Glomerular visceral epithelial cell (primary cell): ENCODE measurements around the gene FASLG.
A peak's percentile ranks its signal among the peaks of the same experiment; 100 is the strongest.
"Not testable (repeated sequence)": the region's sequence is repeated elsewhere in the genome, so short reads cannot be mapped to it uniquely, and the experiment has no call there.

Experiments used
- DNase-seq: peaks from one replicate; pipeline ENCODE4 v3.0.0-alpha.2; 2016; ENCODE audit errors: extremely low spot score

FASLG gene

DNA sequence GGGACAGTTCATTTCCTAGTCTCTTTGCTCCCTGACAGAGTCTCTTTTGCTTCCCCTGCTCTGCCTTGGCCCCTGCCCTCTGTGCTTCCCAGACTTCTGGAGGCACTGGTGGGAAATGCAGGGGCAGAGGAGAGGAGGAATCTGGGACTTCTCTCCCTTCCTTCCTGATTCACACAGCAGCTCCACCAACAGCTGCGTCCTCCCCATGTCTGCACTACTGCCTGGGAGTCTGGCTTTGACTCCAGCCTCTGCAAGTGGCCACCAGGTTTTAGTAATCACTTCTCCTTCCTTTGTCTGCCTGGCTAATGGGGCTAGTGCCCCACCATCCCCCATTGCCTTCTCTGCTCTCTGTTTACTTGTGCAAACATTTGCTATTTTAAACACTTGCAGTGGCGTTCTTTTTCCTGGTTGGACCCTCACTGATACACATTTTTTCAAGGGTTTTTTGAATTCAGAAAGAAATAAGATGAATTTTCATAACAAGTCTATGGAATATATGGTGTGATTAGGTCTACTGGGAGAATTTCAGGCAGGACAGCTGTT, 21.9 kb downstream of the FASLG start:
- DNase-seq = no peak

DNA sequence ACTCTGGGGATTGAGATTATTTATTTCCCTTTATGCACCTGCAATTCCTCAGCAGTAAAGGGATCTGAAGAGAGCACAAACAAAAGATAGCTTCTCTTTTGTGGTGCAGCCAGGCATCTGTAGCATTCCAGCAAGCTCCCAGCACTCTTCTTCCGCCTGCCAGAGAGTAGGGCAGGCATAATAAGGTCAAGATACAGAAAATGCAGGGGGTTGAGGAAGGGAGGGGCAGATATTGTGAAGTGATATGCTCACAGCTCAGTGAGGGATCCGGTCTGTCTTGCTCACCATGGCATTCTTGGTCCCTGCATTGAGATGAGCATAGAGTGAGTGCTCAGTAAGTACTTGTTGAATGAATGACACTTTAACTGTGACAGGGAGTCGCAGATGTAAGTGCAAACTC, 23.9 kb downstream of the FASLG start:
- no peak for DNase-seq

DNA sequence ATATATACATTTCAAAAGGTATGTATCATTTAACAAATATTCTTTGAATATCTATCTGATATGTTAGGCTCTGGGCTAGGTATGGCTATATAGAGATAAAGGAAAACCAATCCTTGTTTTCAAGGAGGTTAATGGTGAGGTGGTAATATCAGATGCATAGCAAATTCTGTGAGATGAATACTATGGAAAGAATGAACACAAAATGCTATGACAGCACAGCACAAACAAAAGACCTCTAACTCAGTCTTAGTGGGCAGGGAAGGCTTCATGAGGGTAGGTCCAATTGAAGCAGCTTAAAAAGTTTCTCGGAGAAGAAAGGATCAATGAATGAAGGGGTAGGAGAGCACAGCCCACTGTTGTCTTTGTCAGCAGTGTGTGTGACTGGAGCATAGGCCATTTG, 27.2 kb downstream of the FASLG start:
- no peak for DNase-seq

DNA sequence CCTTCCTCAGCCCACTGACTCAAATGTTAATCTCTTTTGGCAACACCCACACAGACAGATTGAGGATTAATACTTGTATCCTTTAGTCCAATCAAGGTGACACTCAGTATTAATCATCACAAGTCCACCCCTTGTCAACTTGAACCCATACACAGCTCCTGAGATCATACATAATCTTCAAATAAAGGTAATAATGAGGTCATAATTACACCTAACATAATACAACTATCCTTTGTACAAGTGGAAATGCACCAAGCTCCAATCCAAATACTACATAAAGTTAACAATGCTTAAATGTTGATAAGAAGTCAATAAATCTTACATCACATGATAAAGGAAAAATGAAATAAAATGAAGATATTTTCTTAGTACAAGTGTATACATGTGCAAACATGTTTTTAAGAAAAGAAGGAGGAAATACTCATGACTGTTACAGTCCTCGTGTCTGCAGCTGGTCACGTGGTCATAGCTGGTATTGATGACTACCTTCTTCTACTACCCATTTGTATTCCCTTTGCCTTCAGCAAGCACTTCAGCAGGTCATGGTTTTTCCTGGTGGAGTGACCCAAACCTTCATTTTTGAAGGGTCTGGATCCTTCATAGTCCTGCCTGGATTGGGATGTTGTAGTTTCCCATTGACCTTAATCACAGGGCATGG, 29.7 kb downstream of the FASLG start:
- DNase-seq = not testable (repeated sequence)

DNA sequence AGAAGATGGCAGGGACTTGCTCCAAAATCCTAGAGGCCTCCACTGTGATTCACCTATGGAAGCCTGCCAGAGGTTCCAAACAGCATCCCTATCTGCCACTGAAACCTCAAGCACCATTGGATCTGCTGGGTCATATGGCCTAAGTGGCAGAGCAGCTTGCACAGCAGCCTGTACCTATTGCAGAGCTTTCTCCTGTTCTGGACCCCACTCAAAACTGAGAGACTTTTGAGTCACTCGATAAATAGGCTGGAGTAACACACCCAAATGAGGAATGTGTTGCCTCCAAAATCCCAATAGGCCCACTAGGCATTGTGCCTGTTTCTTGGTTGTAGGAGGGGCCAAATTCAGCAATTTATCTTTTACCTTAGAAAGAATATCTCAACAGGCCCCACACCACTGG, 32.0 kb downstream of the FASLG start:
- DNase-seq = not testable (repeated sequence)

DNA sequence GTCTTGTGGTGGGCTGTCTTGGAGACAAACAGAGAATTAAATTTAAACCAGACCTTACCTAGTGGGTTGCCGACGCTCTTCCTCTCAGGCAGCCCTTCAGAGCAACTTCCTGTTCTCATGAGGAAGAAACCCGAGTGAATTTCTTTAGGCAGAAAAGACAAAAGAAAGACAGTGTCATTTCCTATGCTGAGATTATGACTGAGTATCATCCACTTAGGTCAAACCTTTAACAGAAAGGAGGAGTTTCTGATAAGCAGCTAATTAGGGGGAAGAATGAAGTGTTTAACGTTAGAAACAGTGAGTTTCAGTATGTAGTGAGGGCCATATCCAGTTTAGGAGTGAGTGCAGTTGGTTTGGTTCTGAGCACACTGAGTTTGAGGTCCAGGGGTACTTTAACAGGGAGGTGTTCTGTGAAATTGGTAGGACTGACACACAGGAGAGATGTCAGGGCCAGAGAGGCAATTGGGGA, 38.7 kb downstream of the FASLG start:
- DNase-seq = no peak

DNA sequence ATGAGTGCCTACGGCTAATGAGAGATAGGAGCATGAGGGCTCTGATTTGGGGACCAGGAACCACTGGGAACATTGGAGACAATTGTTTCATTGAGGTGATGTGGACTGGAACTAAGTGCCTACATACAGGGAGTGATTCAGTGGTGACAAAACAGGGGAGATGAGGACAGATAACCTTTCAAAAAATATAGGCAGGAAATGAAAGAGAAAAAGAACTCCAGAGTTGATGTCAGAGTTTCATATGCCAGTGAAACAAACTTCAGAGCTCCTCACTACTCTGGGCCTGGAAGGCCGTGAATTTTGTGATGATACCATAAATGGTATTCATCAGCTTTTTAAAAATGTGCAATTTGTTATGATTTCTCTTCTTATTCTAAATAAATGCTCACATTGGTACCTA, 39.3 kb downstream of the FASLG start:
- no peak for DNase-seq

DNA sequence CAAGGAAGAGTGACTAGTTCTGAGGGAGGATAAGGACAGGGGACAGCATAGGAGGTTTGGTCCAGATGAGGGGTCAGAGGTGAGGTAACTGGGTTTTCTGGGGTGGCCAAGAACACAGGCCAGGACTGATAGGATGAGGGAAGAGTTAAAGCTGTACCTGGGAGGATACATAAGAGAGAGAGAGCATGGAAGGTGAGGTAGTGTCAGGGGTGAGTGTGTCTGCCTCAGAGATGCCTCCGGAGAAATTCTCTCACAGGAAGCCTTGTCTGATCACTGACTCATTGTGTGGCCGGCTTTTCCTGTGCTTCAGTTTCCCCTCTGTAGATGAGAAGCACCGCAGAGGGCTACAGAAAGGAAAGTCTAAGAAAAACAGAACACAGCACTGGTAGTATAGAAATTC, 40.2 kb downstream of the FASLG start:
- DNase-seq = peak; percentile 64

DNA sequence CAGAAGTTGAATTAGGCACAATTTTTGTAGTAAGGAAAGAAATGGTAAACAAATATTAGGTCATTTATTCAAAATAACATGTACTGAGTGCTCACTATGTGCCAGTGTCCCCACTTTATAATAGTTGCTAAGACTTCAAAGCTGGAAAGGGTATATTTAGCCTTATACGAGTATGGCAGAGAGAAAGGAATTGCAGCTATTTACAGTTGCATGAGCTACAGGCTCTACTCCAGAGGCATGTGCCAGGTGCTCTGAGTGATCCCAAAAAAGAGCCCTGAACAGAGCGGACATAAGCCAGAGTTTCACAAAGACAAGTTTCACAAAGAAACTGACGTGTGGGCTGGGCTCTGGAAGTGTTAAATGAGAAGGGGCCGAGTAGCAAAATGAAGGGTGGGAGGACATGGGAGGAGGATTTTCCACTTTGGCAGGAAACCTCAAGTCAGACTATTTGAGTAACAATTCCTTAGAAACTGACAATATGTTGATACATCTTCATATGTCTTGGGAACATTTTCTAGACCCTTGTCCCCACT, 40.9 kb downstream of the FASLG start:
- no peak for DNase-seq

DNA sequence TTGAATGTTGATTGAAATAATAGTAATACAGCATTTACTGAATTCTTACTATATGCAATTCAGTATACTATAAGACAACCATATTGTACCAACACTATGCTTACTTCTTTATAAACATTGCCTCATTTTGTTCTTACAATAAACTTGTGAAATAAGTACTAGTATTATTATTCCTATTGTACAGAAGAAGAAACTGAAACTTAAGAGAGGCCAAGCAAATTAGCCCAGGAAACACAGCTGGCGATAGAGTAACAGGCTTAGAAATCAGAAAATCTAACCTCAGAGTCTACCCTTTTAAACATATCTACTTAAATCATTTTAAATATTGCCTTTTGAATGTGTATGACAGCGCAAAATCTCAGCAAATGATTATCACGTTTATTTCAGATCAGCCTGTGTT, 41.7 kb downstream of the FASLG start:
- DNase-seq = no peak

DNA sequence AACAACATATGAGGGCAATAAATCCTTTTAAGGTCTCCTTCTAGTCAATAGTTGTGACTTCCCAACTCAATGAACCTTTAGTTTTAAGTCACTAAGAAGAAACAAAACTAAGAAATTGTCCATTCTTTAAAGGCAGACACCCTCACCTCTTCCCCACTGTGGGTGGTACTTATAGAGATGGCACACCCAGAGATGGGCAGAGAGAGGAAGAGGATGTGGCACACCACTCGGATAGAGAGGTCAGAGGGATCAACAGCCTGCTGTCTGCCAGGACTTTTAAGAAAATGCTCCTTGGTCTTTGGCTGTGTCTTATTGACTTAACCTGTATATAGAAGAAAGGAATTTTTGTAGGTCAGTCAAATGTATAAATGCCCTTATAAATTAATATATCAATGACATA, 45.1 kb downstream of the FASLG start:
- DNase-seq = no peak

DNA sequence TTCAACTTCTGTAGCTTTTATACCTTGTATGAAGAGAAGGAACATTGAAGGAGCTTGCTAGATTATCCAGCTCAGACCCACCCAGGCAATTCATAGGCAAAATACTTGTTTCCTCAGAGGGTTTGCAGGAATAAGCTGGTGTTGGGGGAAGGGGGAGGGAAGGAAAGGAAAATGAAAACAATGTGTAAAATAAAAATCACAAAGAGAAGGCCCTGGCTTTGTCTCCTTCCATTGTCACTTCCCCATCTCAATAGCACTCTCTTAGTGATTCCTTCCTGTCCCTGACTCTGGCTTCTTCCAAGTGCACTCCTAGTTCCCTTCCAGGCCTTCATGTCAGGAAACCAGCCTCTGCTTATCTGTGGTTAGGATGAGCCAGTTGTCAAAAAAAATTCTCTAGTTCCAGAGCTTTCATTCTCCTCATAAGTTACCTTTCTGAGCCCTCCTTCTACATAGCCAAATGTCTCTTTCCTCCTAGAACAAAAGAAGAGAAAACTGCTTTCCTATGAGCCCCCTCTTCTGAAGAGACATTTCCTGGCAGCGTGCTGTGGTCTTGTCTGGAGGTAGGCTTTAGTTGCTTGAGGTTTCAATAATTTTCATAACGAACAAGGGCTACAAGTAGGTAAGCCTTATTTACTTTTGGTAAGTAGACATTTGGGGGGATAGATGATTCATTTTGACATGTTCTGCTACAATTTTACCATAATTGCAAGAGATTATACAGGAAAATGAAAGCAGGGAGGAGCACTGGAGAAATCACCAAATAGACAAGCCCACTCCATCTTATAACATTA, 45.7 kb downstream of the FASLG start:
- DNase-seq = no peak

DNA sequence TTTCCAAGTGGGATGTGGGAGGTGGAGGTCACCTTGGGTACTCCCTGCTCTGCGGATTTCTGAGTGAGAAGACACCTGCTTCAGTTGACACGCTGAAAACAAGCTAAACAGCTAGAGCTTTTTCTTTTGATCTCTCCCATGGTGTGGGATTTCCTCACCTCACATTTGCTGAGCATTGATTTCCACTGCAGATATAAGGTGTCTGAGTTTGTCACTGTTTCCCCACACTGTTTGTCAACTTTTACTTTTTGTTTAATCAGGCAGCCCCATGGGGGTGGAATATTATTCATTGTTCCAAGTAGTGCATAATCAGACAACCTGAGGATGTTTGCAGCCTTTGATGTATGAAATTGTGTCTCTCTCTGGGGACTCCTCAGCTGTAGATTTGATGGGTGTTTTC, 49.5 kb downstream of the FASLG start:
- DNase-seq = no peak

DNA sequence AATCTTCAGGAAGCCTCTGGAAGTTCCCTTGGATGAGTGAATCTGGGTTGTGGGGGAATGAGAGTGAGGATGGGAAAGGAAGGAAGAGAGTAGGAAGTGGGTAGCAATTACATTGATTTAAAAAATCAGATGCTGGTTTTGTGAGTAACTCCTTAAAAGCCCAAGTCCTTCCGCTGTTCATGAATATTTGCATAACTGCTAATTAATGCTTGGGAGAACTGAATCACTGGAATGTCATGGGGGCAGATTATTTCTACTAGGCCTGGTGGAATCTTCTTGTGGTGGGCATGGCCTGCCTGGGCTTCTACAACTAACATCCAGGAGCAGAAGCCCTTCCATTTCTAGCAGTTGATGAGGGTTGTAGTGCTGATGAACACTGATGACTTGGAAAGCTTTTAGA, 52.7 kb downstream of the FASLG start:
- no peak for DNase-seq

DNA sequence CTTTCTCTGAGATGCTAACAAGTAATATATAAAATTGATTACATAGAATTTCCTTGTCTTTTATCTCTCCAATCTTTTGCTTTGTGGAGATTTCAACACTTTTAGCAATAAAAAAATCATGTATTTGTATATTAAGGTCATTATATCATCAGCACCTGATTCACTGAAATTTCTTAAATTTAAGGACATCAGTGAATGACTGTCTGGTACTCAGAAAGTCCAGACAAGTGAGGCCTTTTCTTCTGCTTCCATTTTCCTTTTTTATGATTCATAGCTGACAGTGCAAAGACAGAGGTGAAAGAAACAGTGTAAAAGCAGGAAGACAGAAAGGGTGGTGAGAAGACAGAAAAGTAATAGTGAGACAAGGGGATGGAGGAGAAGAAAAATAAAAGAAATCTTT, 54.6 kb downstream of the FASLG start:
- DNase-seq = no peak
